OCI-LY7 (cell line): Measurements from ENCODE around the gene HTT. TPM values are rescaled to one million over a fixed set of nuclear protein-coding genes. Genes with fewer than 3 reads are reported as not detected.

Source experiments
- BruUV-seq: library from RNA; stranded (reverse); fragments of 400-500 nt; replicated peaks from 2 replicates; lab custom pipeline; 2021; lab: Mats Ljungman, UMichigan
- CTCF ChIA-PET: fragments of 300-600 bp; sonication (Branson Sonifier 250); formaldehyde crosslinking; loops from one replicate; lab custom pipeline; 2022; ENCODE audit warnings: antibody characterized with exemption; ENCODE audit not compliant: unreplicated experiment; lab: Charles Lee
- POLR2A ChIA-PET: fragments of 300-600 bp; sonication (Branson Sonifier 250); formaldehyde crosslinking; loops from one replicate; lab custom pipeline; 2022; ENCODE audit warnings: antibody characterized with exemption; lab: Charles Lee
- DNase-seq: peaks from one replicate; pipeline ENCODE4 v3.0.0-alpha.2; 2015; ENCODE audit warnings: low spot score
- H2AFZ ChIP-seq: fragments of 200-600 bp; sonication (generic), shearing (Covaris generic); 2 replicates; pipeline ENCODE4 v1.6.1; 2014; ENCODE audit warnings: mild to moderate bottlenecking, antibody characterized with exemption, low read length, moderate library complexity
- H3K27ac ChIP-seq: fragments of 200-600 bp; sonication (generic); 2 replicates; pipeline ENCODE4 v1.5.1; 2014; ENCODE audit warnings: mixed run types, low read depth, mild to moderate bottlenecking, moderate library complexity, low read length, inconsistent platforms; ENCODE audit not compliant: poor library complexity, severe bottlenecking
- H3K36me3 ChIP-seq: fragments of 200-600 bp; sonication (generic); 2 replicates; pipeline ENCODE4 v1.6.1; 2014; ENCODE audit warnings: mild to moderate bottlenecking, antibody characterized with exemption, low read length, moderate library complexity, mixed read lengths; ENCODE audit not compliant: insufficient read depth
- H3K4me1 ChIP-seq: fragments of 200-600 bp; sonication (generic); 2 replicates; pipeline ENCODE4 v1.5.1; 2014; ENCODE audit warnings: mild to moderate bottlenecking, low read length; ENCODE audit not compliant: insufficient read depth, poor library complexity, severe bottlenecking
- H3K4me2 ChIP-seq: fragments of 200-600 bp; sonication (generic); 2 replicates; pipeline ENCODE4 v1.6.1; 2014; ENCODE audit warnings: mild to moderate bottlenecking, low read length
- H3K4me3 ChIP-seq: fragments of 200-600 bp; sonication (generic); 2 replicates; pipeline ENCODE4 v1.5.1; 2014; ENCODE audit warnings: mild to moderate bottlenecking, low read depth, low read length; ENCODE audit not compliant: poor library complexity, severe bottlenecking
- H3K79me2 ChIP-seq: fragments of 200-600 bp; sonication (generic); 2 replicates; pipeline ENCODE4 v1.6.1; 2016; ENCODE audit warnings: low read depth, mild to moderate bottlenecking, low read length, moderate library complexity, mixed read lengths; ENCODE audit not compliant: insufficient read depth
- H3K9me2 ChIP-seq: fragments of 200-600 bp; sonication (generic); 2 replicates; pipeline ENCODE4 v1.6.1; 2016; ENCODE audit warnings: mild to moderate bottlenecking, low read length, mixed read lengths; ENCODE audit not compliant: insufficient read depth
- H3K9me3 ChIP-seq: fragments of 200-600 bp; sonication (generic); 2 replicates; pipeline ENCODE4 v1.6.1; 2014; ENCODE audit warnings: mild to moderate bottlenecking, mixed run types, low read length, mixed read lengths
- H4K20me1 ChIP-seq: fragments of 200-600 bp; sonication (generic); 2 replicates; pipeline ENCODE4 v1.6.1; 2014; ENCODE audit warnings: mild to moderate bottlenecking, antibody characterized with exemption, low read length, moderate library complexity, mixed read lengths; ENCODE audit not compliant: insufficient read depth
- CTCF ChIP-seq: fragments of 200-600 bp; sonication (generic); conservative IDR thresholded peaks from 2 replicates; pipeline ENCODE4 v1.5.1; 2014; ENCODE audit warnings: mild to moderate bottlenecking, antibody characterized with exemption, low read length, moderate library complexity, mixed read lengths
- EZH2phosphoT487 ChIP-seq: fragments of 200-600 bp; sonication (generic); IDR thresholded peaks from 2 replicates; pipeline ENCODE4 v1.6.1; 2018; ENCODE audit warnings: low read depth, borderline replicate concordance, mild to moderate bottlenecking, mixed run types, antibody characterized with exemption, low read length, moderate library complexity, mixed read lengths
- intact Hi-C: fragments of 100-400 bp; cut with micrococcal nuclease; formaldehyde crosslinking; loops from one replicate; pipeline ENCODE4 v1.10.0; 2022; ENCODE audit not compliant: unreplicated experiment
- total RNA-seq, 2 experiments: library from RNA; depleted of rRNA in 1 of 2; stranded (reverse); fragments of >200 nt in 1 of 2; shearing (Covaris generic) in 1 of 2; gene quantifications; 2 replicates each; pipeline ENCODE4 v1.2.3, GENCODE V29; 2014 to 2022

The HTT gene
- total RNA-seq, 2 experiments from 2014 or later: 36.4 to 91.3 TPM

GRCh38 chr4:3111461-3111860, 37.0 kb downstream of the HTT start:
- Histone ChIP-seq H2AFZ (no peak overlapping the region), H3K9me2 (no peaks in the 10 kb centered on the region), H3K79me2 (no peaks in the 10 kb centered on the region), H3K4me2 (no peak overlapping the region), H3K4me1 (no peaks in the 10 kb centered on the region), H3K27ac (no peak overlapping the region), H3K9me3 (no peaks in the 10 kb centered on the region), H3K36me3 (peaks cover 91% of the 10 kb centered on the region), H3K4me3 (no peak overlapping the region), H4K20me1 (no peaks in the 10 kb centered on the region)
- no peak for DNase-seq
- intact Hi-C loops: no loop called here
- CTCF ChIA-PET: interaction anchor here (1.5 kb wide), 1 partner anchor 91 kb away, joined by 4 read pairs; no protein-coding TSS in a partner anchor
- TF ChIP-seq EZH2phosphoT487: no peak
- no peak for TF ChIP-seq CTCF
- BruUV-seq: no TSS peak
- POLR2A ChIA-PET: interaction anchor here (0.7 to 1.0 kb wide), 2 partner anchors 9 to 30 kb away, joined by 4 read pairs; no protein-coding TSS in a partner anchor

- Histone ChIP-seq H3K4me2 (no peak overlapping the region), H4K20me1 (no peaks in the 10 kb centered on the region), H3K9me3 (no peaks in the 10 kb centered on the region), H3K36me3 (peaks cover 94% of the 10 kb centered on the region), H3K9me2 (no peaks in the 10 kb centered on the region), H3K4me3 (no peak overlapping the region), H3K4me1 (no peaks in the 10 kb centered on the region), H3K27ac (no peak overlapping the region), H2AFZ (no peak overlapping the region), H3K79me2 (no peaks in the 10 kb centered on the region)
- TF ChIP-seq EZH2phosphoT487 (no peak), CTCF (no peak)
- ChIA-PET POLR2A (interaction anchor here (0.5 to 1.0 kb wide), 2 partner anchors 29 to 392 kb away, joined by 3 to 4 read pairs; no protein-coding TSS in a partner anchor), CTCF (interaction anchor here (1.5 kb wide), 1 partner anchor 90 kb away, joined by 4 read pairs; no protein-coding TSS in a partner anchor)
- no TSS peak for BruUV-seq
- intact Hi-C loops: no loop called here
- no peak for DNase-seq
Measured at GRCh38 chr4:3112201-3112600, 37.7 kb downstream of the HTT start.
